ENCODE data around the gene CCDC13.

CCDC13 gene

DNA sequence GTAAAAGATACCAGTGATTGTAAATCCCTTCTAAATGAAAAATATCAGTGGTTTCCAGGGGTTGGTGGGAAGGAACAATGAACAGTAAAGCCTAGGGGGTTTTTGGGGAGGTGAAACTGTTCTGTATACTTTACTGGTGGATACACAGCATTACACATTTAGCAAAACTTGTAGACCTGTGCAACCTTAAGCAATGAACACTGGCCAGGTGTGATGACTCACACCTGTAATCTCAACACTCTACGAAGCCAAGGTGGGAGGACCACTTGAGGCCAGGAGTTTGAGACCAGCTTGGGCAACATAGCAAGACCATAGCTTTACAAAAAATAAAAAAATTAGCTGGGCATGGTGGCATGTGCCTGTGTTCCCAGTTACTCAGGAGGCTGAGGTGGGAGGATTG, 1.8 kb downstream of the CCDC13 start:
- TF ChIP-seq, protein P1, sequence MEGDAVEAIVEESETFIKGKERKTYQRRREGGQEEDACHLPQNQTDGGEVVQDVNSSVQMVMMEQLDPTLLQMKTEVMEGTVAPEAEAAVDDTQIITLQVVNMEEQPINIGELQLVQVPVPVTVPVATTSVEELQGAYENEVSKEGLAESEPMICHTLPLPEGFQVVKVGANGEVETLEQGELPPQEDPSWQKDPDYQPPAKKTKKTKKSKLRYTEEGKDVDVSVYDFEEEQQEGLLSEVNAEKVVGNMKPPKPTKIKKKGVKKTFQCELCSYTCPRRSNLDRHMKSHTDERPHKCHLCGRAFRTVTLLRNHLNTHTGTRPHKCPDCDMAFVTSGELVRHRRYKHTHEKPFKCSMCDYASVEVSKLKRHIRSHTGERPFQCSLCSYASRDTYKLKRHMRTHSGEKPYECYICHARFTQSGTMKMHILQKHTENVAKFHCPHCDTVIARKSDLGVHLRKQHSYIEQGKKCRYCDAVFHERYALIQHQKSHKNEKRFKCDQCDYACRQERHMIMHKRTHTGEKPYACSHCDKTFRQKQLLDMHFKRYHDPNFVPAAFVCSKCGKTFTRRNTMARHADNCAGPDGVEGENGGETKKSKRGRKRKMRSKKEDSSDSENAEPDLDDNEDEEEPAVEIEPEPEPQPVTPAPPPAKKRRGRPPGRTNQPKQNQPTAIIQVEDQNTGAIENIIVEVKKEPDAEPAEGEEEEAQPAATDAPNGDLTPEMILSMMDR (IDR thresholded peaks at IDR 0.05; ENCODE audit: extremely low read depth, missing control alignments), result no peak
- no peak for DNase-seq (ENCODE audit: low spot score)

DNA sequence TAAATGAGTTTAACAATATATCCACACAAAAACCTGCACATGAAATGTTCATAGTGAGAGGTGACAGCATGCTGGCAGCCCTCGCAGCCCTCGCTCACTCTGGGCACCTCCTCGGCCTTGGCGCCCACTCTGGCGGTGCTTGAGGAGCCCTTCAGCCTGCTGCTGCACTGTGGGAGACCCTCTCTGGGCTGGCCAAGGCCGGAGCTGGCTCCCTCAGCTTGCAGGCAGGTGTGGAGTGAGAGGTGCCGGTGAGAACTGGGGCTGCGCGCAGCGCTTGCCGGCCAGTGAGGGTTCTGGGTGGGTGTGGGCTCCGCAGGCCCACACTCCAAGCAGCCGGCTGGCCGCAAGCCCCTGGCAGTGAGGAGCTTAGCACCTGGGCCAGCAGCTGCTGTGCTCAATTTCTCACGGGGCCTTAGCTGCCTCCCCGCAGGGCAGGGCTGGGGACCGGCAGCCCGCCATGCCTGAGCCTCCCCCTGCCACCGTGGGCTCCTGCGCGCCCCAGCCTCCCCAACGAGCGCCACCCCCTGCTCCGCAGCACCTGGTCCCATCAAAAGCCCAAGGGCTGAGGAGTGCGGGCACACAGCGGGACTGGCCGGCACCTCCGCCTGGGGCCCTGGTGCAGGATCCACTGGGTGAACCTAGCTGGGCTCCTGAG, 3.4 kb downstream of the CCDC13 start:
- DNase-seq (ENCODE audit: low spot score), result no peak
- TF ChIP-seq, protein P1 (IDR thresholded peaks at IDR 0.05; ENCODE audit: extremely low read depth, missing control alignments), result no peak

DNA sequence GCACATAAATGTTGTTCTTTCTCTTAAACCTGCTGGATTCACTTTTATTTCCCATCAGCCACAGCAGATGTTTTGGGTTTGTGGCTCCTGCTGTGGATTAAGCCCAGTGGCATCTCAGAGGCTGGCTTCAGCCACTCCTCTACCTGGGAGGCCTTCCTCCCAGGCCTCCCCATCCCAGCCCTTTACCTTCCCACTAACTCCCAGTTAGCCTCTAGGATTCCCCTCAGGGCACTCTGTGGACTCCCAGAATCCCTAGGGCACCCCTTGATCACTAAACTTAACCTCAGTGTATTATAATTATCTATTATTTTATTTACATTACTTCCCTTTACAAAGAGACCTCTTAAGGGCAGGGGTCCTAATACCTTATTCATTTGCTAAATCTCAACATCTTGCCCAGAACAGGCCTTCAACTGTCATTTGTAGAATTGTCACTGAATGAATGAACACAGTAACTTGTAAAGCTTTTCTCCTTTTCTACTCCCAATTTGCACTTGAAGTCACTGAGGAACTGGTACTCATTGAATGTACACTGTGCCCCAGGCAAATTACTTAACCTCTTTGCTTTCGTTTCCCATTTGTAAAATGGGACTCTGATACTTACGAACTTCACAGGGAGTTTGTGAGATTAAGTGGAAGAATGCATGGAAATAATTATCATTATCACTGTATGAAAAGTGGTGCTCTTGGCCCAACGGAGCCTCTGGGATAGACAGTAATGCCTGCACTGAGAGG, 8.3 kb downstream of the CCDC13 start:
- TF ChIP-seq, protein P1 (IDR thresholded peaks at IDR 0.05; ENCODE audit: extremely low read depth, missing control alignments), result no peak
- no peak for DNase-seq (ENCODE audit: low spot score)

DNA sequence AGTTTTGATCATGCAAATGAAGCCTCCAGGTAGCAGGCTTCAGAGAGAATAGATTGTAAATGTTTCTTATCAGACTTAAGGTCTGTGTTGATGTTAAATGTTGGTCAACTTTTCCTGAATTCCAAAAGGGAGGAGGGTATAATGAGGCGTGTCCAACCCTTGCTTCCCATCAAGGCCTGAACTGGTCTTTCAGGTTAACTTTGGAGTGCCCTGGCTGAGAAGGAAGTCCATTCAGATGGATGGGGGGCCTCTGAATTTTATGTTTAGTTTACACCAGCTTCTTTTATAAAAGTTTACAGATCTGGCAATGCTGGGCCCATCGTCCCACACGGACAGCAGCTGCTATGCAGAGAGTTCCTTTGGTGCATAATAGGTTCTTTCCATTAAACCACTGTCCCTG, 8.9 kb downstream of the CCDC13 start:
- TF ChIP-seq, protein P1 (IDR thresholded peaks at IDR 0.05; ENCODE audit: extremely low read depth, missing control alignments), result no peak

DNA sequence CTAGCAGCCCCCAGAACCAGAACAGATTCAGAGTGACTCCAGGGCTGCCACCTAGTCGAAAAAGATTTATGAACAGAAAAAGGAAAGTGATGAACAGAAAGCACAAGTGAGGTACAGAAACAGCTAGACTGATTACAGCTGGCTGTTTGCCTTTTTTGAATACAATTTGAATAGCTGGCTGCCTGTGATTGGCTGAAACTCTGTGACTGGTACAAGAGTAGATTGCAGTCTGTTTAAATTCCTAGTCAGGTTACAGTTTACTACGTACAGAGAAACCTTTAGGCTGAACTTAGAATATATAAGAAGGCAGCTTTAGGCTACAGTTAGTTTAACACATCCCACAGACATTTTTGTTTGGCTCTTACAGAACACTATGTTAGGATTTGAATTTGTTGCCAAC, 10.0 kb downstream of the CCDC13 start:
- TF ChIP-seq, protein P1 (IDR thresholded peaks at IDR 0.05; ENCODE audit: extremely low read depth, missing control alignments), result no peak
- no peak for DNase-seq (ENCODE audit: low spot score)

More for the DNA sequence above, 8.9 kb downstream of the CCDC13 start:
- DNase-seq (ENCODE audit: low spot score), result no peak

DNA sequence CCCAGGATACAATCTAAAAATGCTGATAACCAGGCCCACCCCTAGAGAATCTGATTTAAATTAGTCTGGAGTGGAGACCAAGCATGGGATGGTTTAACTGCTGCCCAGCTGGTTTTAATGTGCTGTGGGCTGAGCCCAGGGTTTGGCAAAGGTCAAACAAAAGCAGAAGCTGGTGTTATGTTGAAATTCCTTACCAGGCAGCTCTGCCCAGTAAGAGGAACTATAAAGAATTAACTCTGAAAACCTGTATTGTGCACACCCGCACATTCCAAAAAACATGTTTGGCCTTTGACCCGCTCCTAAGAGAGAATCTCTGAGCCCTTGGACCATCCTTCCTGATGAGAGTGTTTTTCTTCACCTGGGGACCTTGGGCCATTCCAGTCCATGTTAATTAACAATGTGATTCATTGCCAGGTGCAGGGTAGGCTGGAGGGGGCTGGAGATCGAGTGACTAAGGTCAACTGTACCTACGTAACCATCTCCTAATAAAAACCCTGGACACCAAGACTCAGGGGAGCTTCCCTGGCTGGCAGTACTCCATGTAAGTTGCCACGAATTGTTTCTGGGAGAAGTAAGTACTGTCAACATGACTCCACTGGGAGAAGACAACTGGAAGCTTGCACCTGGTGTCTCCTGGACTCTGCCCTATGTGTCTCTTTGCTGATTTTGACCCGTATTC, 10.9 kb downstream of the CCDC13 start:
- no peak for DNase-seq (ENCODE audit: low spot score)
- TF ChIP-seq, protein P1 (IDR thresholded peaks at IDR 0.05; ENCODE audit: extremely low read depth, missing control alignments), result no peak

DNA sequence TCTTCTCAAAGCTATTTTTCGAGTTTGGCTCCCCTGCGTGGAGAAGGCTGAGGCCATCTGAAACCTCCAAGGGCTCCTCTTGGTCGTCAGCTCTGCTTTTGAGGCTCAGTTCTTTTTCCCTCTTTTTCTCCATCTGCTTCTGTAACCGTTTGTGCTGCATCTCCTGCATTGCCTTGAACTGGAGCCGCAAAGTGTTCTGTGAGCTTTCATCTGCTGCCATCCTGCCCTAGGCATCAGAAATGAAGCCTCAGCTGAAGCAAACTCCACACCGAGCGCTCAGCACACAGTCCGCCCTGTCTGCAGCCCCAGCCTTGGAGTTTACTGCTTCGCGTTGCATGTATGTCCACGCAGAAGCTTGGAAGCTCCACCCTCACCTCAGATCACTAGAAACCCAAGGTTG, 14.9 kb downstream of the CCDC13 start:
- DNase-seq (ENCODE audit: low spot score), result no peak
- TF ChIP-seq, protein P1 (IDR thresholded peaks at IDR 0.05; ENCODE audit: extremely low read depth, missing control alignments), result no peak

Measured in GM20000 (cell line).